WTC11 (cell line): Measurements from ENCODE around the gene TMA7B. TPM values are rescaled to one million over a fixed set of nuclear protein-coding genes. Genes with fewer than 3 reads are reported as not detected.

Experiments
- ATAC-seq: fragments of 200-7000 bp; cut with Tn5 transposase; 2 replicates; pipeline ENCODE4 v1.10.0; 2021; ENCODE audit warnings: mild to moderate bottlenecking, moderate library complexity
- CTCF ChIA-PET: fragments of 300-600 bp; sonication (Branson Sonifier 250); formaldehyde crosslinking; loops from one replicate; lab custom pipeline; 2021; ENCODE audit warnings: antibody characterized with exemption; lab: Charles Lee
- POLR2A ChIA-PET: fragments of 350-600 bp; sonication (Branson Sonifier 250); formaldehyde crosslinking; loops from one replicate; lab custom pipeline; 2021; ENCODE audit warnings: antibody characterized with exemption; lab: Charles Lee
- DNase-seq: peaks from one replicate; pipeline ENCODE4 v3.0.0; 2021; ENCODE audit warnings: low spot score
- H3K27ac Mint-ChIP-seq: 2 replicates; pipeline ENCODE4 v1.8.0; 2021; ENCODE audit warnings: mixed read lengths
- H3K27me3 Mint-ChIP-seq: 2 replicates; pipeline ENCODE4 v1.8.0; 2021; ENCODE audit warnings: low read depth, mild to moderate bottlenecking, moderate library complexity, mixed read lengths
- H3K36me3 Mint-ChIP-seq: 2 replicates; pipeline ENCODE4 v1.8.0; 2021; ENCODE audit warnings: mixed read lengths
- H3K4me1 Mint-ChIP-seq: 2 replicates; pipeline ENCODE4 v1.8.0; 2022; ENCODE audit warnings: mixed read lengths
- H3K4me3 Mint-ChIP-seq: 2 replicates; pipeline ENCODE4 v1.8.0; 2021; ENCODE audit warnings: mild to moderate bottlenecking, moderate library complexity, mixed read lengths
- H3K9me3 Mint-ChIP-seq: 2 replicates; pipeline ENCODE4 v1.8.0; 2021; ENCODE audit warnings: mixed read lengths
- CBFB ChIP-seq: sonication (generic); formaldehyde crosslinking; IDR thresholded peaks from 2 replicates; pipeline ENCODE4 v1.8.1; 2022; ENCODE audit warnings: mild to moderate bottlenecking, low read depth, missing genetic modification reagents
- CREM ChIP-seq: sonication (generic); formaldehyde crosslinking; IDR thresholded peaks from 2 replicates; pipeline ENCODE4 v1.8.1; 2022; ENCODE audit warnings: mild to moderate bottlenecking, missing genetic modification reagents, moderate library complexity
- FOXJ3 ChIP-seq: sonication (generic); formaldehyde crosslinking; IDR thresholded peaks from 2 replicates; pipeline ENCODE4 v1.9.0; 2021; ENCODE audit warnings: missing genetic modification reagents, mild to moderate bottlenecking, borderline replicate concordance
- FOXP1 ChIP-seq: sonication (generic); formaldehyde crosslinking; IDR thresholded peaks from 2 replicates; pipeline ENCODE4 v1.8.0; 2022; ENCODE audit warnings: missing genetic modification reagents, mild to moderate bottlenecking, moderate library complexity, borderline replicate concordance
- GABPB1 ChIP-seq: sonication (generic); formaldehyde crosslinking; IDR thresholded peaks from 2 replicates; pipeline ENCODE4 v1.8.1; 2023; ENCODE audit warnings: mild to moderate bottlenecking, missing genetic modification reagents
- JAZF1 ChIP-seq: fragments of 250-450 bp; sonication (Bioruptor Pico); IDR thresholded peaks from 2 replicates; pipeline ENCODE4 v1.9.0; 2021; ENCODE audit warnings: moderate library complexity, mild to moderate bottlenecking, inconsistent platforms
- NFATC4 ChIP-seq: fragments of 250-450 bp; sonication (Bioruptor Pico); IDR thresholded peaks from 2 replicates; pipeline ENCODE4 v1.9.0; 2021; ENCODE audit warnings: mild to moderate bottlenecking
- RELA ChIP-seq: sonication (generic); formaldehyde crosslinking; IDR thresholded peaks from 2 replicates; pipeline ENCODE4 v1.8.1; 2022; ENCODE audit warnings: missing genetic modification reagents, mild to moderate bottlenecking, borderline replicate concordance
- SOX15 ChIP-seq: fragments of 250-450 bp; sonication (Bioruptor Pico); IDR thresholded peaks from 2 replicates; pipeline ENCODE4 v1.9.0; 2021; ENCODE audit warnings: mild to moderate bottlenecking
- SP1 ChIP-seq: sonication (generic); formaldehyde crosslinking; conservative IDR thresholded peaks from 2 replicates; pipeline ENCODE4 v1.8.1; 2022; ENCODE audit warnings: missing genetic modification reagents
- TEAD1 ChIP-seq: sonication (generic); formaldehyde crosslinking; IDR thresholded peaks from 2 replicates; pipeline ENCODE4 v1.8.0; 2022; ENCODE audit warnings: mild to moderate bottlenecking, missing genetic modification reagents
- ZNF416 ChIP-seq: fragments of 250-450 bp; sonication (Bioruptor Pico); IDR thresholded peaks from 2 replicates; pipeline ENCODE4 v1.9.0; 2021; ENCODE audit warnings: mild to moderate bottlenecking, inconsistent platforms
- total RNA-seq: library from RNA; stranded (reverse); gene quantifications from 3 replicates; pipeline ENCODE4 v1.2.3, GENCODE V29; 2021
- TF ChIP-seq, protein P1 (sequence below): sonication (generic); formaldehyde crosslinking; IDR thresholded peaks from 2 replicates; pipeline ENCODE4 v1.8.1; 2022; ENCODE audit warnings: mild to moderate bottlenecking, missing genetic modification reagents, moderate library complexity, borderline replicate concordance
- TF ChIP-seq, protein P2 (sequence below): fragments of 250-450 bp; sonication (Bioruptor Pico); IDR thresholded peaks from 2 replicates; pipeline ENCODE4 v1.9.0; 2021; ENCODE audit warnings: mild to moderate bottlenecking, borderline replicate concordance
- TF ChIP-seq, protein P3 (sequence below): sonication (generic); formaldehyde crosslinking; IDR thresholded peaks from 2 replicates; pipeline ENCODE4 v1.8.1; 2023; ENCODE audit warnings: mild to moderate bottlenecking, missing genetic modification reagents, borderline replicate concordance
- TF ChIP-seq, protein P4 (sequence below): sonication (generic); formaldehyde crosslinking; IDR thresholded peaks from 2 replicates; pipeline ENCODE4 v1.8.1; 2023; ENCODE audit warnings: mild to moderate bottlenecking, missing genetic modification reagents, moderate library complexity
- TF ChIP-seq, protein P5 (sequence below): sonication (generic); formaldehyde crosslinking; IDR thresholded peaks from 2 replicates; pipeline ENCODE4 v1.8.1; 2022; ENCODE audit warnings: low read depth, missing genetic modification reagents, borderline replicate concordance
- TF ChIP-seq, protein P6 (sequence below): fragments of 250-450 bp; sonication (Bioruptor Pico); IDR thresholded peaks from 2 replicates; pipeline ENCODE4 v1.8.0; 2021; ENCODE audit warnings: mild to moderate bottlenecking
- TF ChIP-seq, protein P7 (sequence below): sonication (generic); formaldehyde crosslinking; IDR thresholded peaks from 2 replicates; pipeline ENCODE4 v1.8.1; 2023; ENCODE audit warnings: mild to moderate bottlenecking, missing genetic modification reagents, moderate library complexity

TMA7B gene
- total RNA-seq, 1 experiment from 2014 or later = not detected

DNA sequence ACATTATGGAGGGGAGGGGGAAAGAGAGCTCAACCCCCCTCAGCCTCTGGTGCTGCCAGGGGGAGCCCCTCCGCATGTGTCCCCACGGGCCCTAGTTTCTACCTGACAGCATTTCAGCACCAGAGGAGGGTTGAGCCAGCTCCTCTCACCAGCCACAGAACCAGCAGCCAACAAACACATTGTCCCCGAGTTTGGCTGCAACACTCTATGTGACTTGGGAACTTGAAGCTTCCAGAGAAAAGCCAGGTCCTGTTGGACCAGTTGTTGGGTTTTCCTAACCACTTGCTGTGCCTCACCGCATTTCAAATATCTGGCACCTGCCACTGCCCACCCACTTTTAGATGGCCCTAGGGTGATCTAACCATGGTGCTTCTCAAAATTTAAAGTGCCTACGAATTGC, 13.5 kb downstream of the TMA7B start:
- ChIA-PET CTCF (interaction anchor here (0.6 to 3.3 kb wide), 4 partner anchors 20 to 1501 kb away, joined by 4 to 17 read pairs (median 6); no protein-coding TSS in a partner anchor), POLR2A (no interaction called here)
- TF ChIP-seq FOXP1 (CRISPR knock-in tag) (no peak), TEAD1 (CRISPR knock-in tag) (no peak), SOX15 (CRISPR knock-in tag) (no peak), ZNF416 (CRISPR knock-in tag) (no peak), CBFB (CRISPR knock-in tag) (no peak), GABPB1 (CRISPR knock-in tag) (no peak), RELA (CRISPR knock-in tag) (no peak), FOXJ3 (CRISPR knock-in tag) (no peak)
- TF ChIP-seq, protein P1, sequence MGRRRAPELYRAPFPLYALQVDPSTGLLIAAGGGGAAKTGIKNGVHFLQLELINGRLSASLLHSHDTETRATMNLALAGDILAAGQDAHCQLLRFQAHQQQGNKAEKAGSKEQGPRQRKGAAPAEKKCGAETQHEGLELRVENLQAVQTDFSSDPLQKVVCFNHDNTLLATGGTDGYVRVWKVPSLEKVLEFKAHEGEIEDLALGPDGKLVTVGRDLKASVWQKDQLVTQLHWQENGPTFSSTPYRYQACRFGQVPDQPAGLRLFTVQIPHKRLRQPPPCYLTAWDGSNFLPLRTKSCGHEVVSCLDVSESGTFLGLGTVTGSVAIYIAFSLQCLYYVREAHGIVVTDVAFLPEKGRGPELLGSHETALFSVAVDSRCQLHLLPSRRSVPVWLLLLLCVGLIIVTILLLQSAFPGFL = no peak
- TF ChIP-seq, protein P2, sequence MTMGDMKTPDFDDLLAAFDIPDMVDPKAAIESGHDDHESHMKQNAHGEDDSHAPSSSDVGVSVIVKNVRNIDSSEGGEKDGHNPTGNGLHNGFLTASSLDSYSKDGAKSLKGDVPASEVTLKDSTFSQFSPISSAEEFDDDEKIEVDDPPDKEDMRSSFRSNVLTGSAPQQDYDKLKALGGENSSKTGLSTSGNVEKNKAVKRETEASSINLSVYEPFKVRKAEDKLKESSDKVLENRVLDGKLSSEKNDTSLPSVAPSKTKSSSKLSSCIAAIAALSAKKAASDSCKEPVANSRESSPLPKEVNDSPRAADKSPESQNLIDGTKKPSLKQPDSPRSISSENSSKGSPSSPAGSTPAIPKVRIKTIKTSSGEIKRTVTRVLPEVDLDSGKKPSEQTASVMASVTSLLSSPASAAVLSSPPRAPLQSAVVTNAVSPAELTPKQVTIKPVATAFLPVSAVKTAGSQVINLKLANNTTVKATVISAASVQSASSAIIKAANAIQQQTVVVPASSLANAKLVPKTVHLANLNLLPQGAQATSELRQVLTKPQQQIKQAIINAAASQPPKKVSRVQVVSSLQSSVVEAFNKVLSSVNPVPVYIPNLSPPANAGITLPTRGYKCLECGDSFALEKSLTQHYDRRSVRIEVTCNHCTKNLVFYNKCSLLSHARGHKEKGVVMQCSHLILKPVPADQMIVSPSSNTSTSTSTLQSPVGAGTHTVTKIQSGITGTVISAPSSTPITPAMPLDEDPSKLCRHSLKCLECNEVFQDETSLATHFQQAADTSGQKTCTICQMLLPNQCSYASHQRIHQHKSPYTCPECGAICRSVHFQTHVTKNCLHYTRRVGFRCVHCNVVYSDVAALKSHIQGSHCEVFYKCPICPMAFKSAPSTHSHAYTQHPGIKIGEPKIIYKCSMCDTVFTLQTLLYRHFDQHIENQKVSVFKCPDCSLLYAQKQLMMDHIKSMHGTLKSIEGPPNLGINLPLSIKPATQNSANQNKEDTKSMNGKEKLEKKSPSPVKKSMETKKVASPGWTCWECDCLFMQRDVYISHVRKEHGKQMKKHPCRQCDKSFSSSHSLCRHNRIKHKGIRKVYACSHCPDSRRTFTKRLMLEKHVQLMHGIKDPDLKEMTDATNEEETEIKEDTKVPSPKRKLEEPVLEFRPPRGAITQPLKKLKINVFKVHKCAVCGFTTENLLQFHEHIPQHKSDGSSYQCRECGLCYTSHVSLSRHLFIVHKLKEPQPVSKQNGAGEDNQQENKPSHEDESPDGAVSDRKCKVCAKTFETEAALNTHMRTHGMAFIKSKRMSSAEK = no peak
- Mint-ChIP-seq H3K9me3 (no peaks in the 10 kb centered on the region), H3K36me3 (no peaks in the 10 kb centered on the region), H3K4me3 (no peak overlapping the region), H3K27ac (no peak overlapping the region), H3K4me1 (peaks cover 22% of the 10 kb centered on the region), H3K27me3 (peaks cover 5% of the 10 kb centered on the region)
- DNase-seq = no peak
- no peak for ATAC-seq

DNA sequence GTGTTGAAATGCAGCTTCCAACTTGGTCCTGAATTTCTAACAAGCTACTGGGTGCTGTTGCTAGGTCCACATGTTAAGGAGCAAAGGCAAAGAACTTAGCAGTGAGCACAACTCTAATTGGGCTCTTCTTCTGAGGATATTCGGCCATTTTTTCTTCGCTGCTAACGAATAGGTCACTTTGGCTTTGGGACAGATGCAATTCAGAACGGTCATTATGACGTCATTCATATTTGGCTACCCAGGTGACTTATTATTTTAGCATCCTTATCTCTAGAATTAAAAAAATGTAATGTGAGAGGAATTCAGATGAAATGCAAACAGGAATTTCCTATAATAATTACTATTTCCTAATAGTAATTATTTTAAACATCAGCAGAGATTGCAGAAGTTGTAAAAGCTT, 13.9 kb downstream of the TMA7B start:
- H3K27ac Mint-ChIP-seq = no peak overlapping the region
- peaks cover 5% of the 10 kb centered on the region for H3K27me3 Mint-ChIP-seq
- POLR2A ChIA-PET = no interaction called here
- ATAC-seq (no peak), DNase-seq (no peak)
- CTCF ChIA-PET = interaction anchor here (0.6 to 3.3 kb wide), 4 partner anchors 20 to 1501 kb away, joined by 4 to 17 read pairs (median 6); no protein-coding TSS in a partner anchor
- no peaks in the 10 kb centered on the region for H3K9me3 Mint-ChIP-seq
- H3K4me1 Mint-ChIP-seq = peaks cover 18% of the 10 kb centered on the region
- no peak overlapping the region for H3K4me3 Mint-ChIP-seq
- H3K36me3 Mint-ChIP-seq = no peaks in the 10 kb centered on the region
- TF ChIP-seq, protein P3, sequence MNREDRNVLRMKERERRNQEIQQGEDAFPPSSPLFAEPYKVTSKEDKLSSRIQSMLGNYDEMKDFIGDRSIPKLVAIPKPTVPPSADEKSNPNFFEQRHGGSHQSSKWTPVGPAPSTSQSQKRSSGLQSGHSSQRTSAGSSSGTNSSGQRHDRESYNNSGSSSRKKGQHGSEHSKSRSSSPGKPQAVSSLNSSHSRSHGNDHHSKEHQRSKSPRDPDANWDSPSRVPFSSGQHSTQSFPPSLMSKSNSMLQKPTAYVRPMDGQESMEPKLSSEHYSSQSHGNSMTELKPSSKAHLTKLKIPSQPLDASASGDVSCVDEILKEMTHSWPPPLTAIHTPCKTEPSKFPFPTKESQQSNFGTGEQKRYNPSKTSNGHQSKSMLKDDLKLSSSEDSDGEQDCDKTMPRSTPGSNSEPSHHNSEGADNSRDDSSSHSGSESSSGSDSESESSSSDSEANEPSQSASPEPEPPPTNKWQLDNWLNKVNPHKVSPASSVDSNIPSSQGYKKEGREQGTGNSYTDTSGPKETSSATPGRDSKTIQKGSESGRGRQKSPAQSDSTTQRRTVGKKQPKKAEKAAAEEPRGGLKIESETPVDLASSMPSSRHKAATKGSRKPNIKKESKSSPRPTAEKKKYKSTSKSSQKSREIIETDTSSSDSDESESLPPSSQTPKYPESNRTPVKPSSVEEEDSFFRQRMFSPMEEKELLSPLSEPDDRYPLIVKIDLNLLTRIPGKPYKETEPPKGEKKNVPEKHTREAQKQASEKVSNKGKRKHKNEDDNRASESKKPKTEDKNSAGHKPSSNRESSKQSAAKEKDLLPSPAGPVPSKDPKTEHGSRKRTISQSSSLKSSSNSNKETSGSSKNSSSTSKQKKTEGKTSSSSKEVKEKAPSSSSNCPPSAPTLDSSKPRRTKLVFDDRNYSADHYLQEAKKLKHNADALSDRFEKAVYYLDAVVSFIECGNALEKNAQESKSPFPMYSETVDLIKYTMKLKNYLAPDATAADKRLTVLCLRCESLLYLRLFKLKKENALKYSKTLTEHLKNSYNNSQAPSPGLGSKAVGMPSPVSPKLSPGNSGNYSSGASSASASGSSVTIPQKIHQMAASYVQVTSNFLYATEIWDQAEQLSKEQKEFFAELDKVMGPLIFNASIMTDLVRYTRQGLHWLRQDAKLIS (CRISPR knock-in tag) = no peak
- TF ChIP-seq, protein P4, sequence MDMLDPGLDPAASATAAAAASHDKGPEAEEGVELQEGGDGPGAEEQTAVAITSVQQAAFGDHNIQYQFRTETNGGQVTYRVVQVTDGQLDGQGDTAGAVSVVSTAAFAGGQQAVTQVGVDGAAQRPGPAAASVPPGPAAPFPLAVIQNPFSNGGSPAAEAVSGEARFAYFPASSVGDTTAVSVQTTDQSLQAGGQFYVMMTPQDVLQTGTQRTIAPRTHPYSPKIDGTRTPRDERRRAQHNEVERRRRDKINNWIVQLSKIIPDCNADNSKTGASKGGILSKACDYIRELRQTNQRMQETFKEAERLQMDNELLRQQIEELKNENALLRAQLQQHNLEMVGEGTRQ (CRISPR knock-in tag) = no peak

DNA sequence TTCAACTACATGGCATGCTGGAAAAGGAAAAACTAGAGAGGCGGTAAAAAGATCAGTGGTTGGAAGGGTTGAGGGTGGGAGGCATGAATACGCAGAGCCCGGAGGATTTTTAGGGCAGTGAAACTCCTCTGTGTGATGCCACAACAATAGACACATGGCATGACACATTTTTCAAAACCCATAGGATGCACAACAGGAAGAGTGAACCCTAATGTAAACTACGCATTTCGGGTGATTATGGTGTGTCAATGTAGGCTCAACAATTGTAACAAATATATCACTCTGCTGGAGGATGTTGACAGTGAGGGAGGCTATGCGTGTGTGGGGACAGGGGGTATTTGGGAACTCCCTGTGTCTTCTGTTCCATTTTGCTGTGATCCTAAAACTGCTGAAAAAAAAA, 18.9 kb downstream of the TMA7B start:
- DNase-seq = no peak
- H3K27ac Mint-ChIP-seq = no peak overlapping the region
- ChIA-PET POLR2A (no interaction called here), CTCF (interaction anchor here (0.7 to 1.3 kb wide), 3 partner anchors 25 to 46 kb away, joined by 3 to 4 read pairs (median 4); no protein-coding TSS in a partner anchor)
- no peaks in the 10 kb centered on the region for H3K9me3 Mint-ChIP-seq
- peaks cover 15% of the 10 kb centered on the region for H3K27me3 Mint-ChIP-seq
- no peaks in the 10 kb centered on the region for H3K4me1 Mint-ChIP-seq
- no peak for ATAC-seq
- H3K4me3 Mint-ChIP-seq = no peak overlapping the region
- H3K36me3 Mint-ChIP-seq = no peaks in the 10 kb centered on the region
- TF ChIP-seq, protein P5, sequence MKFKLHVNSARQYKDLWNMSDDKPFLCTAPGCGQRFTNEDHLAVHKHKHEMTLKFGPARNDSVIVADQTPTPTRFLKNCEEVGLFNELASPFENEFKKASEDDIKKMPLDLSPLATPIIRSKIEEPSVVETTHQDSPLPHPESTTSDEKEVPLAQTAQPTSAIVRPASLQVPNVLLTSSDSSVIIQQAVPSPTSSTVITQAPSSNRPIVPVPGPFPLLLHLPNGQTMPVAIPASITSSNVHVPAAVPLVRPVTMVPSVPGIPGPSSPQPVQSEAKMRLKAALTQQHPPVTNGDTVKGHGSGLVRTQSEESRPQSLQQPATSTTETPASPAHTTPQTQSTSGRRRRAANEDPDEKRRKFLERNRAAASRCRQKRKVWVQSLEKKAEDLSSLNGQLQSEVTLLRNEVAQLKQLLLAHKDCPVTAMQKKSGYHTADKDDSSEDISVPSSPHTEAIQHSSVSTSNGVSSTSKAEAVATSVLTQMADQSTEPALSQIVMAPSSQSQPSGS (CRISPR knock-in tag) = no peak
- TF ChIP-seq SP1 (CRISPR knock-in tag) (no peak), JAZF1 (CRISPR knock-in tag) (no peak), NFATC4 (CRISPR knock-in tag) (no peak), CREM (CRISPR knock-in tag) (no peak)
- TF ChIP-seq, protein P6, sequence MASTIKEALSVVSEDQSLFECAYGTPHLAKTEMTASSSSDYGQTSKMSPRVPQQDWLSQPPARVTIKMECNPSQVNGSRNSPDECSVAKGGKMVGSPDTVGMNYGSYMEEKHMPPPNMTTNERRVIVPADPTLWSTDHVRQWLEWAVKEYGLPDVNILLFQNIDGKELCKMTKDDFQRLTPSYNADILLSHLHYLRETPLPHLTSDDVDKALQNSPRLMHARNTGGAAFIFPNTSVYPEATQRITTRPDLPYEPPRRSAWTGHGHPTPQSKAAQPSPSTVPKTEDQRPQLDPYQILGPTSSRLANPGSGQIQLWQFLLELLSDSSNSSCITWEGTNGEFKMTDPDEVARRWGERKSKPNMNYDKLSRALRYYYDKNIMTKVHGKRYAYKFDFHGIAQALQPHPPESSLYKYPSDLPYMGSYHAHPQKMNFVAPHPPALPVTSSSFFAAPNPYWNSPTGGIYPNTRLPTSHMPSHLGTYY (CRISPR knock-in tag) = no peak
- TF ChIP-seq, protein P7, sequence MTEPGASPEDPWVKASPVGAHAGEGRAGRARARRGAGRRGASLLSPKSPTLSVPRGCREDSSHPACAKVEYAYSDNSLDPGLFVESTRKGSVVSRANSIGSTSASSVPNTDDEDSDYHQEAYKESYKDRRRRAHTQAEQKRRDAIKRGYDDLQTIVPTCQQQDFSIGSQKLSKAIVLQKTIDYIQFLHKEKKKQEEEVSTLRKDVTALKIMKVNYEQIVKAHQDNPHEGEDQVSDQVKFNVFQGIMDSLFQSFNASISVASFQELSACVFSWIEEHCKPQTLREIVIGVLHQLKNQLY (CRISPR knock-in tag) = no peak
